Esophagus (tissue), 2 donors: ENCODE measurements around the gene ALKBH4. TPM values are rescaled to one million over a fixed set of nuclear protein-coding genes. Genes with fewer than 3 reads are reported as not detected.
"Not testable (repeated sequence)": the region's sequence is repeated elsewhere in the genome, so short reads cannot be mapped to it uniquely, and the experiment has no call there.

Source experiments
- H3K27ac ChIP-seq, 2 donors: one replicate each; pipeline ENCODE4 v1.5.1; 2013; ENCODE audit warnings: low read depth in 2 of 2, mild to moderate bottlenecking in 2 of 2, inconsistent platforms in 1 of 2, low read length in 1 of 2, moderate library complexity in 1 of 2
- H3K27me3 ChIP-seq, 2 donors: one replicate each; pipeline ENCODE4 v1.6.1; 2013; ENCODE audit warnings: low read length in 2 of 2, control low read depth in 1 of 2, mild to moderate bottlenecking in 1 of 2; ENCODE audit not compliant: insufficient read depth in 2 of 2, control insufficient read depth in 1 of 2
- H3K36me3 ChIP-seq, 2 donors: one replicate each; pipeline ENCODE4 v1.6.1; 2013; ENCODE audit warnings: low read length in 1 of 2; ENCODE audit not compliant: control insufficient read depth in 2 of 2, insufficient read depth in 2 of 2
- H3K4me1 ChIP-seq, 2 donors: one replicate each; pipeline ENCODE4 v1.6.1; 2013; ENCODE audit warnings: low read length in 1 of 2; ENCODE audit not compliant: control insufficient read depth in 2 of 2, insufficient read depth in 2 of 2
- H3K4me3 ChIP-seq, 2 donors: one replicate each; pipeline ENCODE4 v1.5.1; 2013; ENCODE audit warnings: low read length in 2 of 2, mild to moderate bottlenecking in 2 of 2, low read depth in 1 of 2, moderate library complexity in 1 of 2
- H3K9me3 ChIP-seq, 2 donors: one replicate each; pipeline ENCODE4 v1.6.1; 2013; ENCODE audit warnings: mild to moderate bottlenecking in 2 of 2, low read depth in 1 of 2, low read length in 1 of 2, moderate library complexity in 1 of 2; ENCODE audit not compliant: control insufficient read depth in 2 of 2, insufficient read depth in 1 of 2
- WGBS, 2 donors: extraction: QIAGEN DNeasy Blood & Tissue Kit; methylation state at CpG; one replicate each; pipeline ENCODE4 v1.1.7; 2013; 5-methylcytosine and 5-hydroxymethylcytosine counted together
- polyA plus RNA-seq, 2 donors: library from polyadenylated mRNA; stranded (reverse); fragments of 200-250 nt; gene quantifications; one replicate each; pipeline ENCODE4 v1.2.3, GENCODE V29; 2013
- donor health status: healthy with polysubstance abuse.
- donor health status: Bipolar disorder and iron deficiency.

ALKBH4 gene
- polyA plus RNA-seq = 1 to 10 TPM; 7.6 TPM

- Histone ChIP-seq H3K9me3 (no peaks in the 10 kb centered on the region), H3K4me3 (peak within 1 kb of the TSS; percentile 84 to 93), H3K27ac (peak within 1 kb of the TSS; percentile 47 to 56), H3K4me1 (peaks cover 5 to 8% of the 10 kb centered on the region in 2 donors), H3K36me3 (peaks cover 0 to 3% of the 10 kb centered on the region in 2 donors), H3K27me3 (no peaks in the 10 kb centered on the region)
- WGBS, 2 donors = 0 to 1% methylated on average over 79 to 81 of the region's 81 CpGs
Measured at GRCh38 chr7:102464577-102465280, at the start of gene ALKBH4, which contains the start of gene LRWD1. ALKBH4 (minus strand) TSS chr7:102464863; CDS start chr7:102464836, 27 bp downstream. LRWD1 (plus strand) TSS chr7:102464984; CDS start chr7:102465081, 97 bp downstream.

GRCh38 chr7:102512642-102513221 is 48.1 kb upstream of the ALKBH4 start:
- H3K4me1 ChIP-seq, H3K36me3 ChIP-seq, H3K27me3 ChIP-seq, H3K9me3 ChIP-seq, H3K4me3 ChIP-seq: not testable (repeated sequence)
- peak overlapping the region in 1 of 2 donors; percentile 55 for H3K27ac ChIP-seq
- WGBS, 2 donors = 14 to 16% methylated on average over 4 to 5 of the region's 5 CpGs

GRCh38 chr7:102511860-102512522 is 47.3 kb upstream of the ALKBH4 start:
- no CpG with 5 or more reads among the region's 30 CpGs for WGBS, 2 donors
- not testable (repeated sequence) for H3K36me3 ChIP-seq, H3K27me3 ChIP-seq, H3K4me3 ChIP-seq, H3K27ac ChIP-seq, H3K9me3 ChIP-seq, H3K4me1 ChIP-seq

GRCh38 chr7:102510575-102510974 is 45.9 kb upstream of the ALKBH4 start:
- not testable (repeated sequence) for H3K27me3 ChIP-seq, H3K9me3 ChIP-seq, H3K27ac ChIP-seq, H3K4me3 ChIP-seq, H3K36me3 ChIP-seq, H3K4me1 ChIP-seq
- 67 to 73% methylated on average over 4 of the region's 8 CpGs for WGBS, 2 donors

- H3K27ac ChIP-seq, H3K27me3 ChIP-seq, H3K4me1 ChIP-seq, H3K4me3 ChIP-seq, H3K9me3 ChIP-seq, H3K36me3 ChIP-seq: not testable (repeated sequence)
- 89 to 96% methylated on average over 2 of the region's 8 CpGs for WGBS, 2 donors
Measured at GRCh38 chr7:102507410-102508088, 42.9 kb upstream of the ALKBH4 start.

GRCh38 chr7:102505298-102506185 is 40.9 kb upstream of the ALKBH4 start:
- H3K27me3 ChIP-seq, H3K36me3 ChIP-seq, H3K4me3 ChIP-seq, H3K27ac ChIP-seq, H3K9me3 ChIP-seq, H3K4me1 ChIP-seq: not testable (repeated sequence)
- WGBS, 2 donors = 73 to 77% methylated on average over 5 of the region's 24 CpGs

- H3K36me3 ChIP-seq, H3K4me1 ChIP-seq, H3K27ac ChIP-seq, H3K9me3 ChIP-seq, H3K4me3 ChIP-seq, H3K27me3 ChIP-seq: not testable (repeated sequence)
- no CpG with 5 or more reads among the region's 12 CpGs for WGBS, 2 donors
Measured at GRCh38 chr7:102503141-102503540, 38.5 kb upstream of the ALKBH4 start.

GRCh38 chr7:102498321-102498720 is 33.7 kb upstream of the ALKBH4 start:
- not testable (repeated sequence) for H3K36me3 ChIP-seq, H3K9me3 ChIP-seq, H3K27ac ChIP-seq, H3K4me3 ChIP-seq, H3K4me1 ChIP-seq, H3K27me3 ChIP-seq
- WGBS, 2 donors = 87 to 90% methylated on average over 11 of the region's 16 CpGs

GRCh38 chr7:102497308-102497707 is 32.6 kb upstream of the ALKBH4 start:
- H3K4me1 ChIP-seq, H3K4me3 ChIP-seq, H3K36me3 ChIP-seq, H3K9me3 ChIP-seq, H3K27ac ChIP-seq, H3K27me3 ChIP-seq: not testable (repeated sequence)
- 78 to 83% methylated on average over 1 of the region's 5 CpGs for WGBS, 2 donors
